Measurements from ENCODE around the gene ZC3H12A. TPM values are rescaled to one million over a fixed set of nuclear protein-coding genes. Genes with fewer than 3 reads are reported as not detected.

ZC3H12A gene
- total and polyA plus RNA-seq, 4 donors, result 19.1 to 125 (median 33.7) TPM

- peaks cover 0 to 10% (median 1%) of the 10 kb centered on the region in 4 donors for H3K36me3 ChIP-seq (ENCODE audit: control insufficient read depth in 4 of 4, insufficient read depth in 4 of 4, low read length in 4 of 4)
- DNase-seq (no peak), ATAC-seq (ENCODE audit: insufficient read depth, low FRiP score) (no peak)
- H3K27me3 ChIP-seq (ENCODE audit: control insufficient read depth in 3 of 3, insufficient read depth in 3 of 3, low read length in 2 of 3), result no peaks in the 10 kb centered on the region
- no peak for TF ChIP-seq CTCF (IDR thresholded peaks at IDR 0.05; ENCODE audit: control extremely low read depth, extremely low read depth)
- no peaks in the 10 kb centered on the region for H3K9me3 ChIP-seq (ENCODE audit: control insufficient read depth in 4 of 4, insufficient read depth in 3 of 4, low read length in 3 of 4)
- no peak overlapping the region for H3K4me3 ChIP-seq
- peak overlapping the region in 1 of 2 donors; percentile 88 for H3K27ac ChIP-seq (ENCODE audit: low read depth in 1 of 2, low read length in 1 of 2)
- 60 to 78% methylated on average over 7 of the region's 7 CpGs for WGBS, 2 donors
- no peak overlapping the region for H3K9ac ChIP-seq (ENCODE audit: insufficient read depth in 1 of 2, low read length in 2 of 2)
- H3K4me1 ChIP-seq (ENCODE audit: control insufficient read depth in 5 of 5, insufficient read depth in 5 of 5, low read length in 5 of 5), result peaks cover 0 to 38% (median 22%) of the 10 kb centered on the region in 5 donors
Observed at GRCh38 chr1:37472281-37472680, 2.1 kb upstream of the ZC3H12A start.

- H3K9ac ChIP-seq (ENCODE audit: insufficient read depth in 1 of 2, low read length in 2 of 2), result no peak overlapping the region
- no peaks in the 10 kb centered on the region for H3K27me3 ChIP-seq (ENCODE audit: control insufficient read depth in 3 of 3, insufficient read depth in 3 of 3, low read length in 2 of 3)
- no peak for DNase-seq
- TF ChIP-seq CTCF (IDR thresholded peaks at IDR 0.05; ENCODE audit: control extremely low read depth, extremely low read depth), result no peak
- no peak for ATAC-seq (ENCODE audit: insufficient read depth, low FRiP score)
- no peak overlapping the region for H3K4me3 ChIP-seq
- no peaks in the 10 kb centered on the region for H3K9me3 ChIP-seq (ENCODE audit: control insufficient read depth in 4 of 4, insufficient read depth in 3 of 4, low read length in 3 of 4)
- H3K27ac ChIP-seq (ENCODE audit: low read depth in 1 of 2, low read length in 1 of 2), result peak overlapping the region in 1 of 2 donors; percentile 93
- peaks cover 0 to 13% (median 3%) of the 10 kb centered on the region in 4 donors for H3K36me3 ChIP-seq (ENCODE audit: control insufficient read depth in 4 of 4, insufficient read depth in 4 of 4, low read length in 4 of 4)
- WGBS, 2 donors, result 39 to 67% methylated on average over 1 of the region's 1 CpG
- peaks cover 4 to 42% (median 22%) of the 10 kb centered on the region in 5 donors for H3K4me1 ChIP-seq (ENCODE audit: control insufficient read depth in 5 of 5, insufficient read depth in 5 of 5, low read length in 5 of 5)
Observed at GRCh38 chr1:37472994-37473393, 1.4 kb upstream of the ZC3H12A start.

DNA sequence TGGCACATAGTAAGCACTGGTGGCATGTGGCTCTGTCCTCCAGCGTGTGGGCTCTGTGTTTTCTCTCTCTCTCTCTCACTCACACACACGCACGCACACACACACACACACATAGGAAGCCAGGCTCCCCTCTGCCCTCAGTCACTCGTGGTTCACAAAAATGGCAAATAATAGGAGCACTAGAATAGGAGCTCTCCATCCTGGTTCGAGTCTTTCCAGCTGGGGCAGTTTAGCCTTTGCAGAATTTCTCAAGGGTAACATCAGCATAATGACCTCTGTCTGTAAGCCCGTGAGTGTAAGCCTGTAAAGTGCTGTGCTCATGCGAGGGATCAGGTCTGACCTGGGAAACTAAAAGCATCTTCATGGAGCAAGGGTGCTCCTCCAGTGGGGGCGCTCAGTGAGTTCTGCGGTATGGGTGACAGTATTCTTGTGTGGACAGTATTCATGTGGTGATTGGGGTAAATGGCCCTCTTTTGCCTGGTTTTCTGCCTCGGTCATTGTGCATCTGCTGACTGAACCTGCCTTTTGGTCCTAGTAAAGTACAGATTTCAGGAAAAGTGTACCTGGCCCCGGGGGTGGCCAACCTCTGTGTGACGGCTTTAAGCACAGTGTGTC is 842 bp upstream of the ZC3H12A start:
- WGBS, 2 donors, result 8 to 21% methylated on average over 12 of the region's 12 CpGs
- peak overlapping the region; percentile 74 for H3K4me3 ChIP-seq
- no peak for TF ChIP-seq CTCF (IDR thresholded peaks at IDR 0.05; ENCODE audit: control extremely low read depth, extremely low read depth)
- peak overlapping the region in 1 of 2 donors; percentile 67 for H3K9ac ChIP-seq (ENCODE audit: insufficient read depth in 1 of 2, low read length in 2 of 2)
- DNase-seq (peak in 1 of 3 donors; percentile 22), ATAC-seq (ENCODE audit: insufficient read depth, low FRiP score) (no peak)
- peaks cover 4 to 42% (median 22%) of the 10 kb centered on the region in 5 donors for H3K4me1 ChIP-seq (ENCODE audit: control insufficient read depth in 5 of 5, insufficient read depth in 5 of 5, low read length in 5 of 5)
- no peaks in the 10 kb centered on the region for H3K9me3 ChIP-seq (ENCODE audit: control insufficient read depth in 4 of 4, insufficient read depth in 3 of 4, low read length in 3 of 4)
- H3K27ac ChIP-seq (ENCODE audit: low read depth in 1 of 2, low read length in 1 of 2), result peak overlapping the region; percentile 24 to 93
- no peaks in the 10 kb centered on the region for H3K27me3 ChIP-seq (ENCODE audit: control insufficient read depth in 3 of 3, insufficient read depth in 3 of 3, low read length in 2 of 3)
- H3K36me3 ChIP-seq (ENCODE audit: control insufficient read depth in 4 of 4, insufficient read depth in 4 of 4, low read length in 4 of 4), result peaks cover 0 to 15% (median 4%) of the 10 kb centered on the region in 4 donors
